OCI-LY1 (cell line): ENCODE results near the gene RASSF4.

Experiments used
- H2AFZ ChIP-seq: fragments of 200-600 bp; sonication (generic), shearing (Covaris generic); 2 replicates; pipeline ENCODE4 v1.6.0; 2014; ENCODE audit warnings: antibody characterized with exemption, mild to moderate bottlenecking, low read length
- H3F3A ChIP-seq: fragments of 200-600 bp; sonication (generic), shearing (Covaris generic); 2 replicates; pipeline ENCODE4 v1.6.0; 2014; ENCODE audit warnings: mild to moderate bottlenecking, antibody characterized with exemption, low read length, moderate library complexity; ENCODE audit not compliant: insufficient read depth
- H3K27ac ChIP-seq: fragments of 200-600 bp; sonication (generic); 2 replicates; pipeline ENCODE4 v1.5.1; 2014; ENCODE audit warnings: low read length, mixed run types, mild to moderate bottlenecking, low read depth; ENCODE audit not compliant: poor library complexity, severe bottlenecking
- H3K27me3 ChIP-seq: fragments of 200-600 bp; sonication (generic); 2 replicates; pipeline ENCODE4 v1.6.0; 2014; ENCODE audit warnings: antibody characterized with exemption, mild to moderate bottlenecking, low read length, moderate library complexity; ENCODE audit not compliant: insufficient read depth
- H3K36me3 ChIP-seq: fragments of 200-600 bp; sonication (generic); 2 replicates; pipeline ENCODE4 v1.6.1; 2014; ENCODE audit warnings: mild to moderate bottlenecking, antibody characterized with exemption, low read length, moderate library complexity, mixed read lengths; ENCODE audit not compliant: insufficient read depth
- H3K4me1 ChIP-seq: fragments of 200-600 bp; sonication (generic); 2 replicates; pipeline ENCODE4 v1.5.1; 2014; ENCODE audit warnings: mild to moderate bottlenecking, low read length, moderate library complexity; ENCODE audit not compliant: insufficient read depth, severe bottlenecking
- H3K4me2 ChIP-seq: fragments of 200-600 bp; sonication (generic), shearing (Covaris generic); 2 replicates; pipeline ENCODE4 v1.6.1; 2014; ENCODE audit warnings: low read length
- H3K4me3 ChIP-seq: fragments of 200-600 bp; sonication (generic); 2 replicates; pipeline ENCODE4 v1.5.1; 2014; ENCODE audit warnings: low read length, low read depth, mild to moderate bottlenecking, mixed read lengths; ENCODE audit not compliant: poor library complexity, severe bottlenecking
- H3K79me2 ChIP-seq: fragments of 200-600 bp; shearing (Covaris generic); 2 replicates; pipeline ENCODE4 v1.6.1; 2016; ENCODE audit warnings: mixed run types, low read length, mixed read lengths; ENCODE audit not compliant: insufficient read depth
- H3K9ac ChIP-seq: fragments of 200-600 bp; sonication (generic), shearing (Covaris generic); 2 replicates; pipeline ENCODE4 v1.6.1; 2014; ENCODE audit warnings: mild to moderate bottlenecking, low read length, mixed read lengths
- H3K9me2 ChIP-seq: fragments of 200-600 bp; sonication (generic), shearing (Covaris generic); 2 replicates; pipeline ENCODE4 v1.6.1; 2014; ENCODE audit warnings: low read depth, mild to moderate bottlenecking, low read length, mixed read lengths
- H3K9me3 ChIP-seq: fragments of 200-600 bp; shearing (Covaris generic); 2 replicates; pipeline ENCODE4 v1.6.1; 2014; ENCODE audit warnings: low read length, mixed read lengths
- H4K20me1 ChIP-seq: fragments of 200-600 bp; sonication (generic), shearing (Covaris generic); 2 replicates; pipeline ENCODE4 v1.6.0; 2016; ENCODE audit warnings: mild to moderate bottlenecking, low read length; ENCODE audit not compliant: insufficient read depth
- CTCF ChIP-seq: fragments of 200-600 bp; sonication (generic), shearing (Covaris generic); IDR thresholded peaks from 2 replicates; pipeline ENCODE4 v1.5.1; 2017; ENCODE audit warnings: mild to moderate bottlenecking, antibody characterized with exemption, low read length, moderate library complexity, mixed read lengths
- EZH2 ChIP-seq: fragments of 200-600 bp; sonication (generic), shearing (Covaris generic); IDR thresholded peaks from 2 replicates; pipeline ENCODE4 v1.8.0; 2017; ENCODE audit warnings: borderline replicate concordance, mixed run types, mild to moderate bottlenecking, antibody characterized with exemption, low read length, moderate library complexity, mixed read lengths

RASSF4 gene

GRCh38 chr10:44914891-44915290 is 44.7 kb upstream of the RASSF4 start:
- no peaks in the 10 kb centered on the region for H3K9me2 ChIP-seq
- no peaks in the 10 kb centered on the region for H3K4me1 ChIP-seq
- no peaks in the 10 kb centered on the region for H3K9me3 ChIP-seq
- H3K4me3 ChIP-seq: no peak overlapping the region
- no peak overlapping the region for H3K27ac ChIP-seq
- no peak overlapping the region for H3K9ac ChIP-seq
- TF ChIP-seq EZH2: no peak
- no peak for TF ChIP-seq CTCF
- no peaks in the 10 kb centered on the region for H4K20me1 ChIP-seq
- H3K4me2 ChIP-seq: no peak overlapping the region
- no peaks in the 10 kb centered on the region for H3F3A ChIP-seq
- no peaks in the 10 kb centered on the region for H3K79me2 ChIP-seq
- 0 out of 2 replicates have a peak, but pooled peaks cover 2% of the 10 kb centered on the region for H3K27me3 ChIP-seq
- H3K36me3 ChIP-seq: no peaks in the 10 kb centered on the region
- no peak overlapping the region for H2AFZ ChIP-seq

- no peaks in the 10 kb centered on the region for H3F3A ChIP-seq
- no peak overlapping the region for H2AFZ ChIP-seq
- H3K9ac ChIP-seq: no peak overlapping the region
- no peak overlapping the region for H3K27ac ChIP-seq
- H3K79me2 ChIP-seq: no peaks in the 10 kb centered on the region
- no peaks in the 10 kb centered on the region for H3K9me2 ChIP-seq
- H4K20me1 ChIP-seq: no peaks in the 10 kb centered on the region
- no peaks in the 10 kb centered on the region for H3K36me3 ChIP-seq
- H3K4me3 ChIP-seq: no peak overlapping the region
- TF ChIP-seq EZH2 (no peak), CTCF (no peak)
- 0 out of 2 replicates have a peak, but pooled peaks cover 4% of the 10 kb centered on the region for H3K27me3 ChIP-seq
- H3K4me2 ChIP-seq: no peak overlapping the region
- no peaks in the 10 kb centered on the region for H3K4me1 ChIP-seq
- no peaks in the 10 kb centered on the region for H3K9me3 ChIP-seq
Measured at GRCh38 chr10:44916429-44916828, 43.2 kb upstream of the RASSF4 start.

DNA sequence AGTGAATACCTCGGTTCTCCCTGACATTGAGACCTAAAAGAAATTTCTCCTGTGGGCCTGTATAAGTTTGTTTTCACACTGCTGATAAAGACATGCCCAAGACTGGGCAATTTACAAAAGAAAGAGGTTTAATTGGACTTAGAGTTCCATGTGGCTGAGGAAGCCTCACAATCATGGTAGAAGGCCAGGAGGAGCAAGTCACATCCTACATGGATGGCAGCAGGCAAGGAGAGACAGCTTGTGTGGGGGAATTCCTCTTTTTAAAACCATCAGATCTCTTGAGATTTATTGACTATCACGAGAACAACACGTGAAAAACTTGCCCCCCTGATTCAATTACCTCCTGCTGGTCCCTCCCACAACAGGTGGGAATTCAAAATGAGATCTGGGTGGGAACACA is 41.8 kb upstream of the RASSF4 start:
- Histone ChIP-seq H3K27me3 (0 out of 2 replicates have a peak, but pooled peaks cover 4% of the 10 kb centered on the region), H3K4me2 (no peak overlapping the region), H3K4me3 (no peak overlapping the region), H3F3A (no peaks in the 10 kb centered on the region), H3K9me2 (no peaks in the 10 kb centered on the region), H4K20me1 (no peaks in the 10 kb centered on the region), H3K4me1 (no peaks in the 10 kb centered on the region), H2AFZ (no peak overlapping the region), H3K9ac (no peak overlapping the region), H3K9me3 (no peaks in the 10 kb centered on the region), H3K36me3 (no peaks in the 10 kb centered on the region), H3K79me2 (no peaks in the 10 kb centered on the region), H3K27ac (no peak overlapping the region)
- TF ChIP-seq EZH2 (no peak), CTCF (no peak)
